Stimulated activated CD8-positive, alpha-beta memory T cell treated with anti-CD3 and anti-CD28 coated beads, Interleukin-2, amount 100 ng/mL, for 48 hours (primary cell): ENCODE data around the gene GEMIN8.

Experiments
- DNase-seq, 2 donors: peaks; one replicate each; pipeline ENCODE4 v3.0.0-alpha.2; 2020; ENCODE audit warnings: low read depth in 2 of 2

GEMIN8 gene

GRCh38 chrX:14029425-14030173 is at the start of gene GEMIN8:
TSS of gene GEMIN8 (minus strand) at chrX:14029892. CDS start at chrX:14021478, 8,414 bp downstream.
- DNase-seq, result peak; percentile 73 to 84

DNA sequence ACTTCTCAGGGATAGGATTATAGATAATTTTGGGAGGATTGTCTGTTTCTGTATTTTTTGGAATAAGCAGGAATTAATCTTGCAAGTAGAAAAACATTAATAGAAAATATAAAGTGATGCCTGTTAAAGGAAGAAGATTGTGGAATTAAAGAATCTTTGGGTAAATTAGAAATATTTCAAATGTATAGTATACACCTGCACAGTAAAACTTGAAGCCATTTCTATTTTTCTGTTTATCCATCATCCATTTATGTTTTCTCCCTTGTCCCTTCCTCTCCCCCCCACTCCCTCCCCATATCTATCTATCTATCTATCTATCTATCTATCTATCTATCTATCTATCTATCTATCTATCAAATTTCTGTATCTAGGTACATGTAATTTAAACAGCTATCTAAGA is 46.9 kb upstream of the GEMIN8 start:
- DNase-seq, result no peak

GRCh38 chrX:14073556-14073955 is 43.9 kb upstream of the GEMIN8 start:
- no peak for DNase-seq

- no peak for DNase-seq
Observed at GRCh38 chrX:14073071-14073470, 43.4 kb upstream of the GEMIN8 start.

- DNase-seq, result no peak
Observed at GRCh38 chrX:14065800-14066199, 36.1 kb upstream of the GEMIN8 start.

GRCh38 chrX:14064626-14065432 is 35.1 kb upstream of the GEMIN8 start:
- no peak for DNase-seq

GRCh38 chrX:14062524-14062923 is 32.8 kb upstream of the GEMIN8 start:
- DNase-seq, result no peak

DNA sequence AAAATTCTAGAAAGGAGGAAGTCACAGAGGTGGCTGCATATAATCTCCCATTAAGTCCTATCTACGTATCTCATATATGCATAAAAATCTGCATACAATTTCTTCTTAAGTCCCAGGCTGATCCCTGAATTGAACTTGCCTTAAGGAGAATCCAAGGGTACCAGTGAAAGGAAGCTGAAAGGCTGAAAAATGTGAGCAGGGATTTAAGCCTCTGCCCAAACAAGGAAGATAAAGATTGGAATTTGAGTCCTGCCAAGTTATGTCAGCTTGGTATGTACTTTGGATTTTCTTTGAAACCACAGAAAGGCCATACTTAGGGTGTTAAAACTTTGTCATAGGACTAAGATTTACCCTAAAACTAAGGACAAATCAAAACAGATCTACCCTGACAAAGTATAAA is 26.5 kb upstream of the GEMIN8 start:
- DNase-seq, result no peak

- no peak for DNase-seq
Observed at GRCh38 chrX:14051416-14051815, 21.7 kb upstream of the GEMIN8 start.

- no peak for DNase-seq
Observed at GRCh38 chrX:14050709-14051108, 21.0 kb upstream of the GEMIN8 start.

GRCh38 chrX:14043209-14043608 is 13.5 kb upstream of the GEMIN8 start:
- DNase-seq, result no peak

DNA sequence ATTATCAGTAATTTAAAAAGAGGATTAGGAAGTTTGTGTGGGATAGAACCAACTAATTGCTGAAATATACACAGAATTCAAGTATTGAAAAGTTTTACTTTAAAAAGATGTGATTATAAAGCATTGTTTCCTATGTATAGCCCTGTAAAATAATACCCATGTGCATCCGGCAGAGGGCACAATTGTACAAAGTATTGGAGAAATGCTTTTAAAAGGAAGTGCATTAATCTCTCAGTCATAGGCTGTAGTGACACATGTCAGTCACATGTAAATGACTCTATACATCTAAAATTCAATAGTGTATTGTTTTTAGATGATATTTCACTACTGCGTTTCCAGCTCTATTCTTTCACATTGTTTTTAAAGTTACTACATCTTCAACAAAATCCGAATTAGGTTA is 9.7 kb upstream of the GEMIN8 start:
- DNase-seq, result peak in 1 of 2 donors; percentile 30

- no peak for DNase-seq
Observed at GRCh38 chrX:14038375-14039085, 8.8 kb upstream of the GEMIN8 start.

- DNase-seq, result no peak
Observed at GRCh38 chrX:14032406-14032805, 2.7 kb upstream of the GEMIN8 start.

DNA sequence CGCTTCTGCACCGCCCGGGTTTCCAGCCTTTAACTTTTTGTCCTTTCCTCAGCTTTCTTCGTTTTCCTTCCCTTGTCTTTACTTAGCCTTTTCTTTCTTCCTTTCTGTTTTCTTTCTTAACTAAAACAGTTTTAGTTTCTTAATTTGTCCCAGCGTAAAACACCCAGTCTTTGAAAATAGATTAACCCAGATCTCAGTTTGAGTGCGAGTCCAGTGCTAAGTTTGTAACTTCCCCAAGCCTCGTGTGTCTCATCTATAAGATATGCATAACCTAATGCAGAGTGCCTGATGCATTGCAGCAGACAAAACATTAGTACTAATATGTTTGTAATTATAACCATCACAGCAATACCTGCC is 460 bp upstream of the GEMIN8 start:
- DNase-seq, result no peak

- no peak for DNase-seq
Observed at GRCh38 chrX:14029039-14029424, 660 bp downstream of the GEMIN8 start.

GRCh38 chrX:14028473-14028872 is 1.2 kb downstream of the GEMIN8 start:
- DNase-seq, result no peak

DNA sequence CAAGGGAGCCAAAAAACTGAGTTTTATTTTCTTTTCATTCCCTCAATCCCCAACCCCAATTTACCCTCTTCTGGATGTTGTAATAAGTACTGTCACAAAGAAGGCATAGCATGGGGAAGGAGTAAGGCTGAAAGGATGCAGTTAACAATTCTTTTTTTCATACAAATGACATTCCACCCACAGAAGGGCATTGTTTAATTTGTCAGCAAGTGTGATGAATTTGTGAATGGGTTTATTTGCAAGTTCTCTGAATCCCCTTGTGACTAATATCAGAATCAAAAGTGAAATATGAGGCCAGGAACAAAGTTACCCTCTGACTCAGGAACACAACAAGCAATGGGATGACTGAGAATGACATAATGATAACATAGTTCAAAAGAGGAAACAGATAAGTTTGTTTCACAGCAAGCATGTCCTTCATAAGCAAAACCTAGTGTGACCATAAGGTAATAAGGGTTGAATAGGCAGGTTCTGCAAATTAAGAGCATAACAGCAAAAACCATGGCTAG is 2.1 kb downstream of the GEMIN8 start:
- no peak for DNase-seq

DNA sequence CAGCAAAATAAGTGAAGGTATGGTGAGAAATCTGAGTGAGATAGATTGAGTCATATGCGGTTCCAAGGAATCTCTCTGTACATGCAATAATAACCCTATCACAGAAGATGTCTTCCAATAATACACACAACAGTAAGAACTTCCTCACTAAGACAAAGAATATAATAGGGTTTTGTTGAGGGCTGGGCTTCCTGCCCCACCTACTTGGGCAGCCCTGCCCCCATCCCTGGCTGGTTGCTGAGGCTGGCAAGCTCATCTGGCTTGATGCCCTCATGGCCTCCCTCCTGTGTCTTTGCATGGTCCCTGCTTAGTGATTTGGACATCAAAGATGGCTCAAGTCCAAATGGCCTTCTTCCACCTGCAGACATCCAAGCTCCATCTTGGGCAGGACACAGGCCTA is 2.7 kb downstream of the GEMIN8 start:
- DNase-seq, result no peak

DNA sequence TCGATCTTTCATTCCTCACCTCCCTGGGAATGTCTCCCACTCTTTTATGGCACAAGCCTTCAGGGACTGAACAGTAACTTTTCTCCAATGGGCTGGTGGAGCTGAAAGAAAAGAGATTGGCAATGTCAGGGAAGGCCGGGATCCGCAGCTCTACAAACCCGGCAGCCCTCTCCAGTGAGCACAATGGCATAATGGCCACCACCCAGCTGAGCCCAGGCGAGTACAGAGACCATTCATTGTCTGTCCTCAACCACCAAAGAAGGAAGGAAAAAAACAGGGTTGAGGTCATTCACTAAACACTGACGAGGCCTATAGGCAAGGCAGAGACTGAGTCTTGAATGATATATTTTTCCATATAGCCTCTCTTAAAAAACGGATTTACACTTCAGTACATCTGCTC is 3.6 kb downstream of the GEMIN8 start:
- no peak for DNase-seq

DNA sequence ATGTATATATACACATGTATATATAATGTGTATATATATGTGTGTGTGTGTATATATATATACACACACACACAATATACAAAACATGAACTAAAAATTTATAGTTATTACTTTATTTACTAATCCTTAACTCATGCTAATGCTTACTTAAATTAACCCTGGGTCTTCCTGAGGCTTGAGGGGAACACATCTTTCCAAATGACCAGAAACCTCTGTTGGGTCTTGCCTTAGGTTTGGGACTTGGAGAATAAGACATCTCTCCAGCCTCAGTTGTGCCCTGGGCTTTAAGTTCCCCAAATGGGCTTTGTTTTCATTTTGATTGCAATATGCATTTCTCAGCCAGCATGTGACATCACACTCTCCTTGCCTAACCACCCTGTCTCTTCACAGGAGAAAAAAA is 7.7 kb downstream of the GEMIN8 start:
- no peak for DNase-seq

DNA sequence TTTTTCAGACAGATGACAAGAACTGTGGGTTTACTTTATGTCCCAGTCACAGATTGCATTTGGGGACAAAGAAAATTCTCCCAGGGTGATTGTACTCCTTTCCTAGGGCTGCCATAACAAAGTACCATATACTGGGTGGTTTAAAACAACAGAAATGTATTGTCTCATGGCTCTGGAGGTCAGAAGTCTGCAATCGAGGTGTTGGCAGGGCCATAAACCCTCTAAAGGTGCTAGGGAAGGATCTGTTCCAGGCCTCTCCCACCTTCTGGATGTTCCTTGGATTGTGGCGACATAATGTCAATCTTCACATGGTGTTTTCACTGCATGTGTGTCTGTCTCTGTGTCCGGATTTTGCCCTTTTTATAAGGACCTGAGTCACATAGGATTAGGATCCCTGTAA is 12.3 kb downstream of the GEMIN8 start:
- DNase-seq, result no peak

DNA sequence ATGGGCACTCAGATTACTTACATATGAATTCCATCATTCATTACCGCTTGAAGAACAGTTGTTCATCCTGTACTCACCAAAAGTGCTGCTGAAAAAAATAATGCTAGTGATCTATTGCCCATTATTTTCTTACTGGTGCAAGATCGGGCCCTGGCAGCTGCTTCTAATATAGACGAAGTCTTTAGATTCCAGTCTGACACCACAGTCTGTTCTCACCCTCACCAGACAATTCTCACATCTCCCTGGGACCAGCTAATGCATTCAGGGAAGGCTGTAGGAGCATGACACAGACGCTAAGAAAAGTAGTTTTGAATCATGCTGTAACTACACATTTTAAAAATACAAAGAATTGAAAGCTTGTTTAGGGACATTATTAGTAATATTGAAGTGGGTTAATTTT is 13.8 kb downstream of the GEMIN8 start:
- DNase-seq, result no peak
